UCSD-AML1 (cell line): ENCODE measurements around the gene LRRC7.
A peak's percentile ranks its signal among the peaks of the same experiment; 100 is the strongest.
"Not testable (repeated sequence)": the region's sequence is repeated elsewhere in the genome, so short reads cannot be mapped to it uniquely, and the experiment has no call there.

Experiments used
- DNase-seq: peaks from one replicate; lab custom pipeline; 2025; ENCODE audit not compliant: unreplicated experiment; lab: John Stamatoyannopoulos, UW

Gene LRRC7

DNA sequence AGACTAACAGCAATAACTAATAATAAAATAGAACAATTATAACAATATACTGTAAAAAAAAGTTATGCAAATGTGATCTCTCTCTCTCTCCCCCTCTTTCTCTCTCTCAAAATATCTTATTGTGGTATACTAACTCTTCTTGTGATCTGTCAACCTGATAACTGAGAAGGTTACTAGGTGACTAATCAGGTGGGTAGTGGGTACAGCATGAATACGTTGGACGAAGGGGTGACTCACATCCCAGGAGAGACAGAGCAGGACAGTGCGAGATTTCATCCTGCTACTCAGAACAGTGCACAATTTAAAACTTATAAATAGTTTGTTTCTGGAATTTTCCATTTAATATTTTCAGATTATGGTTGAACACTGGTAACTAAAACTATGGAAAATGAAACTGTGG, 380.1 kb downstream of the LRRC7 start:
- DNase-seq, result no peak

DNA sequence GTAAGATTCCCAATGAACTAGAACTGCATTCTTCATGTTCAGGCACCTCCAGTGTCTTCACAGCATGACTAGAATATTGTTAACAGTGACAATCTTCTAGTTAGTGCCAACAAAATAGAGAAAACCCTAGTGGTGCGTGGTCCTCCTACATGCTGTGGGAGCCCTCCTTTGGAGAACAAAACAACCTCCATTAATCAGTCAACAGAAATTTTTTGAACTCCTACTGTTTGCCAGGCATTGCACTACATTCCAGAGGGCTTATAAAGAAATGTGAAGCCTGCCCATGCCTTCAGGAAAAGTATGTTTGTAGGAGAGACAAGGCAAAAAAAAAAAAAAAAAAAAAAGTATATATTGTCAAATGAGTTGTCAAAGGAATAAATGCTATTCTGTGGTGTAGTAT, 385.0 kb downstream of the LRRC7 start:
- DNase-seq, result no peak

DNA sequence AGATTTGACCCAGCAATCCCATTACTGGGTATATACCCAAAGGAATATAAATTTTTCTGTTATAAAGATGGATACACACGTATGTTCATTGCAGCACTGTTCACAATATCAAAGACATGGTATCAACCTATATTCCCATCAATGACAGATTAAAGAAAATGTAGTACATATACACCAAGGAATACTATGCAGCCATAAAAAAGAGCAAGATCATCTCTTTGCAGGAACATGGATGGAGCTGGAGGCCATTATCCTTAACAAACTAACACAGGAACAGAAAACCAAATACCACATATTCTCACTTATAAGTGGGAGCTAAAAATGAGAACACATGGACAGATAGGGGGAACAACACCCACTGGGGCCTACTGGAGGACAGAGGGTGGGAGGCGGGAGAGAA, 394.7 kb downstream of the LRRC7 start:
- not testable (repeated sequence) for DNase-seq

DNA sequence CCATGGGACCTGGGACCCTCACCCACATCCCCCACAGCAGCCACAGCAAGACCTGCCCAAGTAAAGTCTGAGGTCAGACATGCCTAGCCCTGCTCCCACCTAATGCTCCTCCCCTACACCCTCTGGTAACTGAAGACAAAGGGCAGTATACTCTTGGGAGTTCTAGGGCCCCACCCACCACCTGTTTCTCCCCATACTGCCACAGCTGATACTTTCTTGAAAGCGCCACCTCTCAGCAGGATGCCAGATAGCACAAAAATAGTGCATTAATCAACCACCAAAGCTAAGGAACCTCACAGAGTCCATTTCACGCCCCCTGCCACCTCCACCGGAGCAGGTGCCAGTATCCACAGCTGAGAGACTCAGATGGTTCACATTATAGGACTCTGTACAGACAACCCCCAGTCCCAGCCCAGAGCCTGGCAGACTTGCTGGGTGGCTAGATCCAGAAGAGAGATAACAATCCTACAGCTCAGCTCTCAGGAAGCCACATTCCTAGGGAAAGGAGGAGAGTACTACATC, 399.6 kb downstream of the LRRC7 start:
- peak; percentile 11 for DNase-seq

DNA sequence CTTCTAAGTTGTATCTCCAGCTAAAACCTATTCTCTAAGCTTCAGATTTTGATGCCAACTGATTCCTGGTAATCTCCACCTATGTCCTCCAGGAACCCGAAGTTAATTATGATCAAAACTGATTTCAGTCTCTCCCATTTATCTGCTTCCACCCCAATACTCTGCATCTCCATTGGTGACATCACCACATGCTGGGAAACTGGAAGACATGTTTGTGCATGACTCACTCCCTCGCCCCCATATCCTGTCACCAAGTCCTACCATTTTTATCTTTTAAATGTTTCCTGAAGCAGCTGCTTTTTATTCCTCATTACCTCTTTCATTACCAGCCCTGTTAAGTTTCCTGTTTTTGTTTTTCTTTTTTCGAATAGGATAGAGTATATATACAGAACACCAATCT, 409.2 kb downstream of the LRRC7 start:
- DNase-seq, result no peak

DNA sequence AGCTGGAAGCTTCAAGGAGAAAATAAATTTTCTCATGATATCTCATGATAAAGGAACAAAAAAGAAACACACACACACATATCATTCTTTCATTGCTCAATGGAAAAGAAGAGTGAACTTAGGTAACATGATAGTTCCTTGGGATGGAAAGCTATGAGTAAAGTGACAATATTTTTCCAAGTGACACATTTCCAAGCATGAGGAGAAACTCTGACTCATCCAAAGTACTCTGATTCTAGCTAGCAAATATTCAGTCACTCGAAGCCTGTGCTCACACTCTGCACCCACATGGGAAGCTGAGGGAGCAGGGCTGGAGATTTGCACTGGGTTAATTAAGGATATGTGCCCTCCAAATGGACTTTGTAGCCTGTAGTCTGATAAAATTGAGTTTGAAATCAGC, 415.3 kb downstream of the LRRC7 start:
- DNase-seq, result no peak

DNA sequence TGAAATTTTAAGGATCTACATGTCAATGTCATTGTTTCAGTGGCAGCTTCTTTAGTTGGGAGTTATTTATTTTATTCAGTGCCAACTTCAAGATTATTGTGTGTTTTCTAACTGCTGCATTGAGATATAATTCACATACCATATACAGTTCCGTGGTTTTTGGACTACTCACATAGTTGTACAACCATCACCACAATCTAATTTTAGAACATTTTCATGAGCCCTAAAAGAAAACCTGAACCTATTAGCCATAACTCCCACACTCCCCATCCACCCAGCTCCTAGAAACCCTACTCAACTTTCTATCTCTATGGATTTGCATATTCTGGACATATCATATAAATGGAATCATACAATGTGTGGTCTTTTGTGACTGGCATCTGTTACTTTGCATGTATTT, 417.7 kb downstream of the LRRC7 start:
- no peak for DNase-seq

DNA sequence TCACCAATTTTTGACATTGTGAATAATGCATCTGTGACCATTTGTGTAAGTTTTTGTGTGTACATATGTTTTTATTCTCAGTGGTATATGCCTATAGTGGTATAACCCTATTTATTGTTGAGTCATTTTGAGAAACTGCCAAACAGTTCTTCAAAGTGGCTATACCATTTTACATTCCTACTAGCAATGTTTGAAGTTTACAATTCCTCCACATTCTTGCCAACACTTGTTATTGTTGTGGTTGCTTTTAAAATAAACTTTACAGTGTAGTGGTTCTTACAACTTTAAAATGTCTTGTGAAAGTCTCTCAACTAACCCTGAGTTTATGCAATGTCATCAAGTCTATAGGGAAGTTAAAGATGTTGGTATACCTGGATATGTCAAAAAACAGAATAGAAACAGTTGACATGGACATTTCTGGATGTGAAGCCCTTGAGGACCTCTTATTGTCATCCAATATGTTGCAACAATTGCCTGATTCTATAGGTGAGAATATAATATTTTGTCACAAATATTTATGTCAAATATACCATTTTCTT, 418.2 kb downstream of the LRRC7 start:
- no peak for DNase-seq

DNA sequence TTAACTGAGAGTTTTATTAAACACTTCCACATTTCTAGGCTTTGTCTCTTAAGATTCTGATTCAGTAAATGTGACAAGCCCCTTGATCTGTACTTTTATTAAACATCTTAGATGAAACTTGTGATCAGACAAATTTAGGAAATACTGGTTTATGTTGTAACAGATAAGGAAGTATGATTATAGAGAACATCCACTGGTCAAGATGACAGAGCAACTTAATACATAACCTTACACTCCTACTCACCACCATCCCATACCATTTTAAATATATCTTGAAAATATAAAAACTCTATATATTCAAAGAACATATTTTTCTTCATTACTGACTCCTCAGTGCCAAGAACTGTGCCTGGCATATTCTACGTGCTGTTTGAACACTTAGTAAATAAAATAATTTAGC, 420.2 kb downstream of the LRRC7 start:
- no peak for DNase-seq

DNA sequence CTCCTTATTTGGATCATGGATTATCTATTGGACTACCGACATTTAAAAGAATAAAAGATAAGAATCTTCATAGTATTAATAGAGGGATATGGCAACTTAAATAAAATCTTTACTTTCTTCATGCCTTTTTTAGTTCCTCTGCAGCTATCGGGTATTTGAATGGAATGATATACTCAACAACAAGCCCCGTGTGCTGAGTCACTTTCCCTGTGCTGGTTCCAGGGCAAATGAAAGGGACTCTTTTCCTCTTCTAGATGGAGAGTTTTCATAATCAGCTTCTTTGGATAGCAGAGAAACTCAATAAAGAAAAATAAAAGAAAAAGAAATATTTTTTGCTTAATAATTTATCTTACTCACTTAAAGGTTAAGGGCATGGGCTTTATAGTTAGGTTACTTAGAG, 423.9 kb downstream of the LRRC7 start:
- no peak for DNase-seq

DNA sequence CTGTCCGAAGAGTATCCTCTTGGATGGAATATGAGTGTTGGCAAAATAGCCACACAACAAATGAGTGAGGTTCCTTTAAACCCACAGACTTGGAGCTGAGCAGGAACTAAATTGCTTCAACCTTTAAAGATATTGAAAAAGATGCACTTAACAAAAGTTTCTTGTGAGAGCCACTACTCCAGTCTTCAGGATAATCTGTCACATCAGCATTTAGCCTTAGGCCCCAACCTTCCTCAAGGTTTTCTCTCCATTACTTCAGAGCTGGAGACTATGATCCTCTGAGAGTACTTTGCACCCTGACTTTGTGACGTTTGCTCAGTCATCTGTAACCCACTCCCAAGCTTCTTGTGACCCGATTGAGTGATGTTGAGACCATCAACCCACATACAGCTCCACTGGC, 424.9 kb downstream of the LRRC7 start:
- DNase-seq, result no peak

DNA sequence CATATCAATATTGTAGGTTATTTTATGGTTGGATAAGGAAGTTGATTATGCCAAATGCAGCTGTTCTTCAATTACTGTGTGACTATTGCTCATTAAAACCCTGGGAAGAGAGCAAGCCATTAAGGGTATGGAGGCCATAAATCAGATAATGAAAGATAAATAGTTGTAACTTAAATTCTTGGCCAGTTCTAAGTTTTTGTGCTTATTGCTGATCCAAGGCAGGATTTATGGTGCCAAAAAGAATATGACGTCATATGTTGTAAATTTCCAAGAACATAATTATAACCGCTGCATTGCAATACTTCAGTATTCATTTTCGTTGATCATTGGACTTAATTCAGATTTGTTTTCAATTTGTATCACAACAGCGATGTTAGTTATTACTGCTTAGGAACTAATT, 426.1 kb downstream of the LRRC7 start:
- no peak for DNase-seq

DNA sequence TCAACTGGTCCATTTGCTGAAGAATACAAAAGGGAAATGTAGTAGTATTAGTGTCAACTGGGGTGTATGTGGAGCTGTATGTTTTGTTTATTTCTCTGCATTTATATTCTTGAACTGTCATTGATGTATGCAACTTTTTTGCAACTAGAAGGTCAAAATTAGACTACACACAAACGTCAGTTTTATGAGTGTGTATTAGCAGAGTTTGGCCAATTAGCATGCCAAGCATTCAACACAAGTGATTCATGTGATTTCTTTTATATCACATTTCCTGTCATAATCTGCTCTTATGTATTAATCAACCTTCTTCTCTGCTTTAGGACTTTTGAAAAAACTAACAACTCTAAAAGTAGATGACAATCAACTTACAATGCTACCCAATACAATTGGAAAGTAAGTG, 426.5 kb downstream of the LRRC7 start:
- no peak for DNase-seq

DNA sequence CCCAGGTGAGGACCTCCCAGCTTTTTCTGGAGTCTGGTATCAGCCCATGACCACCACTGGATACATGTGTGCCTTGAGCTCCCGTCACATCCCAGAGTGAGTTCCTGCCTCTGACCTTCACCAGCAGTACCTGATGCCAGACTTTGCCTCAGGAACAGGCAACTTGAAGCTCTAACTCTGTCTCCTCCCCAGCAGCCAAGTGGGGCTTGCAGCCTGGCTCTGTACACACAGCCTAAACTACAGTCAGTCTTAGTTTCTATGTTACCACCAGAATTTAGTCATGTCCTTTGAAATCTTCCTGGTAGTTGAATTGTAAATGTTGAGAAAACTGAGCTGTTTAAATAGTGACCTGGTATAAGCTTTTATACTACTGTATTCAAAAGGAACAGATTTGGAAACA, 431.1 kb downstream of the LRRC7 start:
- no peak for DNase-seq

DNA sequence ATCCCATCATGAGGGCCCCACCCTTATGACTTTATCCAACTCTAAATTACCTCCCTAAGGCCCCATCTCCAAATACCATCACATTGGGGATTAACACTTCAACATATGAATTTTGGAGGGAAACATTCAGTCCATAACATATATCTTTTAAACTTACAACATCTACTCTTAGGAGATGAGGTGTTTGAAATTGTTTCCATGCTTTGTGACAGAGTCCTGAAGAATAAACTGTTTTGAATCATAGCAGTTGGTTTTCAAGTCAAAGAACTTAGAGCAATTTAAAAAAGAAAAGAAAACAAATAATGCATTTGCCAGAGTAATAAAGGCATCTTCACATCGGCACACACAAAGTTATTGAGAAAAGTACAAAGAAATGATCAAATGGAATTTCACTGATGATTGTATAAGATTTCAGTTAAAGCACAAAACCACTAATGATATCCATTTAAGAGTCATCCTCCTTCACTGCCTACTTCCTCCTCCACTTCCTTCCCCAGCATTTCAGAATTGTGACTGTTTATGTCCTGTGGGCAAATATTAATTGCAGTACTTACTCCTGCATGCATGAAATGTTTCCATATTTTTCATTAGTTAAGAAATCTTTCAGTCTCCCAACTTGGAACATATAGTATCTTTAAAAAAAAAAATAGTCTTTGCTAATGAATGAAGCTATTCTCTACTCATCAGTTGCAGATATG, 435.6 kb downstream of the LRRC7 start:
- no peak for DNase-seq

DNA sequence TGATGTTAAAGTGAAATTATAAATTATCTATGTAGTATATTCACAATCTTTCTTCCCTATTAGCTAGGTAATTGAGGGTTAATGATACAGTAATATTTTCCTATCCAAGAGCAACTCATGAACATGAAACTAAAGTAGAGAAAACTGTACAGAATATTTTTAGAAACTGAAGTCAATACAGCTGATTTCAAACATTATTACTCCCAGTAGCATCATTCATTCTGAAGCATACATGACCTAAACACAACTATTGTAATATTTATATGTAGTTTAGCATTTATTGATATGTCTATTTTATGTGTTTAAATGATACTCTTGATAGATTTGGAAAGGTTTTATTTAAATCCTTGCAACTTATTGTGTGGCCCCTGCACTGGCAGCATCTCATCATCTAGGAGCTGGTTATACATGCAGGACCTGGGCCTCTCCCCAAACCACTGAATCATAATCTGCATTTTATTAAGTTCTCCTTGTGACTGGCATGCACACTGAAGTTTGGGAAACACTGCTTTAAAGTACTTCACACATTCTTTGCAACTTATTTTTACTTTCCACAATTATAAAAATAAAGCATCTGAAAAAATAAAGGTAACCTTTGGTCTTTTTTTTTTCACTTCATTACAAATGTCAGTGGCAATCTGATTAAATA, 437.8 kb downstream of the LRRC7 start:
- no peak for DNase-seq

DNA sequence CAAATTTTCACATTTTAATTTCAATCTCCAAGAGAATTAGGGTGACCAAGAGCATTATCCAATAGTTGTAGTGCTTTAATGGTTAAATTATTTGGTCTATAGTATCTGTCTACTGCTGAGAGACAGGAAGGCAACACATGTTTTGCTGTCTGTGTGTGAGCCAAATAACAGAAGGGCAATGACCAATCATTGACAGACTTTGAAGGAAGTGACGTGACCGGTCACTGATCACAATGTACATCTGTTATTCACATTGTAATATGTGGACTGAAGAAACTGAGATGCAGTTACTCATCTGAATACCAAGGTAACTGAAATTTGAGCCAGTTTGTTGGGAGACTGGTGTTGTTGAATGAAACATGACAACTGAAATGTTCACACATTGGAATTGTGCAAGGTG, 440.9 kb downstream of the LRRC7 start:
- DNase-seq, result no peak

DNA sequence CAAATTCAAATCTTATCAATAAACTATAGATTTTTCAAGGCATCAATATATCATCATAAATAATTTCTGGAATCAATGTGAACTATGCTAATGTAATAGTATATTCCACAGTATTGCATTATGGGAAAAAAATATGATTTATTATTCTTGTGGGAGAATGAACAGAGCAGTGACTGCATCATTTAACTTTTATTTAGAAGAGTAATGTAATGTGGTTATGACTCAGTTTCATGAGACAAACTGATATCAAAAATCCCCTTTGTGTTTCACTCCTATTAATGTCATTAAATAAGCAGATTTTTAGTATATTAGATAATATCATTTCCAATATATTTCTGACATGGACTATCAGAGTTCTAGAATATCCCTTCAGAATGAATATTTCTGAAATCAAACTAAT, 450.0 kb downstream of the LRRC7 start:
- no peak for DNase-seq

DNA sequence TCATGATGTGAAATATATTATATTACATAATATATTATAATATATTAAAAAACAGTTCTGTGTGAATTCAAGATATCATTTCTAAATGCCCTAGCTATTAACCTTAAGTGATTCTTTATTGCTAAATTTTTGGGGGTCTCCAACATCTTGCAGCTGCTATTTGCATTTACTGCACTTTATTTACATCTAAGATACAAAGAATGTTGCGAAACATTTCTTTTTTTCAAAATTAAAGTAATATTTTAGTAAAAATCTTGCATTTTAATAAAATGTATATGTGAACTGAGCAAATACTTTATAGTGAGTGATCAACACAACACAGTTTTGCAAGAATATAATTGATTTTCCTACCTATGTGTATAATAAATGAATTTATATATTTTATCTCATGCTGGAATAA, 456.6 kb downstream of the LRRC7 start:
- DNase-seq, result no peak

DNA sequence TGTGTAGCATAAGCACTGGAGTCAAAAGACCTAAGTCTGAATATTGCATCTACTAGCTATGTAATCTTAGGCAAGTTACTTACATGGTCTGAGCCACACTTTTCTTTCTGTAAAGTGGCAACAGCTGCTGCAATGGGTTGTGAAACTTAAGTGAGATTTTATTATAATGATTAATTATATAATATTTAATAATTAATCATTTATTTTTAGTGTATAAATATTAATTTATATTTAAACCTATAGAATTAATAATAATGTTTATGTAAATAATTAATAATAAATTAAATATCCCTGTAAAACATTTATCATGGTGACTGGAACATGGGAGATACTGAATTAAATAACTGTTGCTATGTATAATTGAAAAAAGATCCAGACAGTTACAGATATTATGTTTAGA, 457.3 kb downstream of the LRRC7 start:
- no peak for DNase-seq

DNA sequence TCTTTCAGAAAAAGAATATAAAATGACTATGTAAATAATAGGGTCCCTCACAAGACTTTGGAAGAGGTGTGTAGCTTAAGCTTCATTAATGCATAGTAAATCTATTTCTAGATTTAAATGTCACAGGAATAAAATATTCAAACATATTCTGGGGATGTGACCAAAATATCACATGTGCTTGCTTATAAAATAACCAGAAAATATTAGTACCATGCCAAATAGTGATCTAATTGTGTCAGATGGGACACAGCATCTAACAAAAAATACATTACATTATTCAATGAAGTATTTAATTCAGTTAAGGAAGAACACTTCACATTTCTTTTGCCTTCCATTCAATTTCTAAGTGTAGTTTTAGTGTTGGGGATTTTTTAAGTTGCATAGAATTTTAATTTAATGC, 458.1 kb downstream of the LRRC7 start:
- DNase-seq, result no peak

DNA sequence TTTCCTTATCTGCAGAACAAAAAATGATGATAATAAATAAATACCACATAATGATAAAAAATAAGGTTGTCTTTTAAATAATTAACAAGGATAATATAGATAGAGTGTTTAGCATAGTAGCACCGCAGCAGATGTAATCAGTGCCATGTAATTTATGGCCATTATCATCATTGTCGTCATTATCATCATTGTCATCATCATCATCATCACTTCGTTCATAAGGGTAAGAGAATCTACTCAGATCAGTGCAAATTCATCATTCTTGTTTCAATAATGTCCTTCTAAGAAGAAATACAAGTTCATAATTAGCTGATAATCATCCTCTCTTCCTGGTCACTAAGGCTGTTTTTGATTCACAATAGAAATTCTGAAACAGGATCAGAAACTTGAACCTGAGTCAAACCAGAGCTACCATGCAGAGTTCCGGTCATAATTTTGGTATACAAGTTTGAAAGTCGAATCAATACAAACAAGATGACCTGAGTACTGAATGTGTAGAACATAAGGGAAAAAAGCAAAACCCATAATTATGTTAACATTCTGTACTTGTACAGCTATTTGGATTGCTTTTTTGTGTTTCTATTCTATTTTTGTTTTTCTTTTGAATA, 465.6 kb downstream of the LRRC7 start:
- DNase-seq, result no peak
